Non-pigmented ciliary epithelial cell (primary cell): ENCODE results near the gene DIP2C.
"Not testable (repeated sequence)": the region's sequence is repeated elsewhere in the genome, so short reads cannot be mapped to it uniquely, and the experiment has no call there.

ENCODE experiments used
- DNase-seq: peaks from one replicate; pipeline ENCODE4 v3.0.0-alpha.2; 2010; ENCODE audit warnings: low read depth

Gene DIP2C

DNA sequence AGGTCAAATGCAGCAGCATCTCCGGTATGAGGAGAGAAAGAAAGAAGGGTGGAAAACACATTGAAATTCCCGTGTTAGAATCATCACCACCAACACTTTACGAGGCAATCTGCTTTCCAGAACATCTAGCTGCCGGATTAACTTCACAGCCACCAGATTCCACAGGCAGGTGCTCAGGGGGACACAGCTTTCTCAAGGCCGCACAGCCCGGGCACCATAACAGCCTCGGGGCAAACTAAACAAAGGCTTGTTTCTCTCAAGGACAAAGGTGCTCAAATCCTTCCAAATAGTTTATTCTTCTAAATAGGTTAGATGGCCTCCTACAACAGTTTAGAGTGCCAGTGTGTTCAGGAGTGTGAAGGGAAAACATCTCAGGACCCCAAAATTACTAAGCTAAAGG is 156.3 kb downstream of the DIP2C start:
- no peak for DNase-seq

DNA sequence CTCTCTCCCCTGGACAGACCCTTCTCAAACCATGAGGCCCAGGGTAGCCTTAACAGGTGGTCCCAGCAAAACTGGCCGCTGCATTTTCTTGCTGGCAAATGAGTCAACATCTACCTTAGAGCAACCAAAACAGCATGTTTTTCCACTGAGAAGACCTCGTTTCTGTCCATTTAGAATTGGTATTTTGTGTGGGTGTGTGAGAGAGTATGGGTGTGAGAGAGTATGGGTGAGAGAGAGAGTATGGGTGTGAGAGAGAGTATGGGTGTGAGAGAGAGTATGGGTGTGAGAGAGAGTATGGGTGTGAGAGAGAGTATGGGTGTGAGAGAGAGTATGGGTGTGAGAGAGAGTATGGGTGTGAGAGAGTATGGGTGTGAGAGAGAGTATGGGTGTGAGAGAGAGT is 157.1 kb downstream of the DIP2C start:
- not testable (repeated sequence) for DNase-seq

GRCh38 chr10:531541-531940 is 157.9 kb downstream of the DIP2C start:
- no peak for DNase-seq

- no peak for DNase-seq
Measured at GRCh38 chr10:530717-531116, 158.8 kb downstream of the DIP2C start.

- no peak for DNase-seq
Measured at GRCh38 chr10:529468-530230, 159.8 kb downstream of the DIP2C start.

GRCh38 chr10:528173-529165 is 161.0 kb downstream of the DIP2C start:
- no peak for DNase-seq

GRCh38 chr10:527416-527815 is 162.1 kb downstream of the DIP2C start:
- DNase-seq = no peak

- DNase-seq = no peak
Measured at GRCh38 chr10:526651-527312, 162.7 kb downstream of the DIP2C start.

DNA sequence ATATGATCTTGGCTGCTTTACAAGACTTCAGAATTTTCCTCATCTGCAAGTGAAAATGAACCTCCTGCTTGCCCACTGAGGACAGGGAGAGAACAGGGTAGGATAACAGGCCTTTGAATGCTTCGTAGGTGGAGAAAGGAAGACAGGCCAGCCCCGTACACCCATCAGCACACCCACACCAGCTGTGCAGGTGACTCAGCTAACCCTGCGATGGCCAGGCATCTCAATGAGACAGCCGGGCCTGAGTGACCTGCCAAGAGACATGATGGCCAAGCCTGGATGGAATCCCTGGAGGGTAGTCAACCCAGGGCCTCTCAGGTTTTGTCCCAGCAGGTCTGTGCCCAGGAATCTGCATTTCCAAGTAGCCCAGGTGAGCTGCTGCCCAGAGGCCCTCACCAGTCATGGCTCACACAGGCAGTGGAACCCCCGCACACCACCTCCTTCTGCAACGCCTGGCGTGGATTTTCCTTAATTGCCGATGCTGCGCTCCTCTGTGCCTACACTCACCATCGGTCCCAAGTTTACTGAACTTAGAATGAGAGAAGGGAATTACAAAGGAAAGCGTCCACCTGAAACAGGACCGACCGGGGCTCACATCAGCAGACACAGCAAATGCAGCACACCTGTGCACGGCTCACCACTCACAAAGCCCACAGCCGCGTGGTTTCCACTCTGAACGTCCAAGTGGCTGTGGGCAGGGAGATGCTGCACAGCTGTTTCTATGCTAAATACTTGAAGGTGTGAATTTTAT is 163.7 kb downstream of the DIP2C start:
- no peak for DNase-seq

- DNase-seq = no peak
Measured at GRCh38 chr10:523925-524324, 165.5 kb downstream of the DIP2C start.

GRCh38 chr10:522350-522749 is 167.1 kb downstream of the DIP2C start:
- no peak for DNase-seq

DNA sequence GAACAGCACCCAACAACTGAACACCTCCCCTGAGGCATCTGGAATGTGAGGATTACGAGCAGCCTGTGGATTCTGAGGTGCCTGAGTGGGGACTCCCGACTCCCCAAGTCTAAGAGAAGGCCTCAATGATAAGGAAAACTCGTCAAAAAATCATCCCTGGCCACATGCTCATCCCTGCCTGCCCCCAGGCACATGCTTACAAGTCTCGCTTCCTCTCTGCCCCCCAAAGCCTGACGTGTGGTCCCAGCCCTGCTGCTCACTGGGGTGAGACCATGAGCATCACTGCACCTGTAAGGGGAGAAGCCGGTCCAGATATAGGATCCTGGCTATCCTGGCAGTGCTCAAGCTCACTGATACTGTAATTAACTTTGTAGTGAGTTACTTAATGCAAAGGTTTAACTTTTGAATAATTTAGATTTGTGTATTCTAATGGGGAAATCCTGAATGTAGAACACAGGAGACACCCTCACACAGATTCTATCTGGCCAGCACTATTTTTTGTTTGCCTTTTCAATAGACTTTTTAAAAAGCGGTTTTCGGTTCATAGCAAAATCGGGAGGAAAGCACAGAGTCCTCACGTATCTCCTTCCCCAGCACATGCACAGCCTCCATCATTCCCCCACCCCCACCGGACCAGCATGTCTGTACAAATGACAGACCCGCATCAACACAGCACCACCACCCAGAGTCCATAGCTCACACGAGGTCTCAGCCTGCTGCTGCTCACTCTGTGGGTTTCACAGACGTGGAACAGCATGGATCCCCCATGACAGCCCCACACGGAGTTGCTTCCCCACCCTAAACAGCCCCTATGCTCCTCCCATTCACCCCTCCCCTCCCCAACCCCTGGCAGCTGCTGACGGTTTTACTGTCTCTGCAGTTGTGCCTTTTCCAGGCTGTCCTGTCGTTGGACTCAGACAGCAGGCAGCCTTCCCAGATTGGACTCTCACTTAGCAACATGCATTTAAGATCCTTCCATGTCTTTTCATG is 167.9 kb downstream of the DIP2C start:
- DNase-seq = no peak

- DNase-seq = no peak
Measured at GRCh38 chr10:520402-520787, 169.1 kb downstream of the DIP2C start.

DNA sequence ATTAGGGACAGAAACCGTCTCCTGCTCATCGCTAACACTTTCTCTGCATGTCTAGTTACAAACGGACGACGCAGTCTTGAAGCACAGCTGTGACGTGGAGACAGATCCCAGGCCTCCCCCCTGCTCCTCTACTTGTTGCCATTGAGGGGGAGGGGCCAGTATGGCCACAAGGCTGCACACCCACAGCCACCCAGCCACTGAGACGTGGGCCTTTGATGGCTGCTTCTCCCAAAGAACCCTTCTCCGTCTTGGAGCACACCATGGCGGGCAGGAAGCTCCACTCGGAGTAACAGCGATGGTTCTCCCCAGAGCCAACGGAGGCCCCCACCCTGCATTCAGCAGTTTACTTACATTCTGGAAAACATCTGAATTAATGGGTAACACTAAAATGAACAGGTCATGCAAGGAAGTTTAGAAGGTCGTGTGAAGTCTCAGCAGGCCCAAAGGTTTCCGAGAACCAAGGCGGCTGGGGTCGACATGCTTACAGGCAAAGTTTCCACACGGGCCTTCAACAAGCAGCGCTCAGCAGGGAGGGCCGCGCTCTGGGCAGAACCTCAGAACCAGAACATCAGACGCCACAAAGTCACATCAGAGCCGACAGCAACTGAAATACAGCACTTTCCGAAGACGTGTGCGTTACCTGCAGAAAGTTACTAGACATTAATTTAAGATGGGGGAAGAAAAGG is 169.6 kb downstream of the DIP2C start:
- DNase-seq = no peak

- no peak for DNase-seq
Measured at GRCh38 chr10:519055-519715, 170.3 kb downstream of the DIP2C start.

DNA sequence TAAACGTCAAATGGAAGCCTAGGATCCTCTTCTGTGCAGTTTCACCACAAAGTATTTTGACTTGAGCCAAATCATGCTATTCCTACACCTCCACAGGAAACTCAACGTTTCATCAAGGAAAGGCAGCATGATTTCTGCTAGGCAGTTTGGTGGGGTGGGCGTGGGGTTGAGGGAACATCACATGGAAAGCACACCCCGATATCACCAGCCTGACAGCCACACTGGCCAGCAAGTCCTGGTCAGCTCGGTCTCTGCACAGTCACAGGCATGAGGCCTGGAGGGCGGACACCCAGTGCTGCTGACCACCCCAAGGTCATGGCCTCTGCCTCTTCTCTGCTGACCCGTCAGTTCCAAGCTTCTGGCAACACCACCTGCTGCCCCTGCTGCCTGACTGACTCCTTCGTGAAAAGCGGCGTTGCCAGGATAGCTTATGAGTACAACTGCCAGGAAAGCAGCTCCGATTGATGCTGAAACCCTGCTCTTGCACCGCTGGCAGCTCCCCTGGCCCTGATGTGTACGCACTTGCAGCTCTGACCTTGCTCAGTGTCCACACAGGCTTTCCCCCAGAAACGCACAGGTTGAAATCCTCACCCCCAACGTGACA is 171.5 kb downstream of the DIP2C start:
- no peak for DNase-seq

GRCh38 chr10:517241-517830 is 172.1 kb downstream of the DIP2C start:
- DNase-seq = no peak

- DNase-seq = no peak
Measured at GRCh38 chr10:516764-517163, 172.7 kb downstream of the DIP2C start.

DNA sequence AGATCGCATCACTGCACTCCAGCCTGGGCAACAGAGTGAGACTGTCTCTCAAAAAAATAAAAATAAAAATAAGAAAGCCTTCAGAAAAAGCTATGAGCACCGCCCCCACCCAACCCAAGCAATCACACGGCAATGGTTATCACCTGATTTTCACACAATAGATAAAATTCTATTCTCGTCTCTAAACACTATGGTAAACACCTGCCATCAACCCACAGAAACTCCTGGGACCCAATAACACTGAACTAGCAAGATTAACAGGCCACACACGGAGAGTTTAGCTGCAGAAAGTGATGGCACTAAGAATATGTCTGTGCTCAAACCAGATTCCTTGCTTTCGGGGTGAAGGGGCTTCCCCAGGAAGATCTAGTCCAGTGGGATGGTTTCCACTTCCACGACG is 173.8 kb downstream of the DIP2C start:
- DNase-seq = no peak
